Activated naive CD8-positive, alpha-beta T cell treated with anti-CD3 and anti-CD28 coated beads, Interleukin-2, amount 50 U/mL, for 24 hours (primary cell): ENCODE results near the gene CNTFR.

Experiments
- ATAC-seq: fragments of 150-1000 bp; cut with Tn5 transposase; one replicate; pipeline ENCODE4 v1.10.0; 2021
- DNase-seq: peaks from one replicate; pipeline ENCODE4 v3.0.0; 2021
- H3K27ac Mint-ChIP-seq: one replicate; pipeline ENCODE4 v1.8.0; 2021; ENCODE audit warnings: mild to moderate bottlenecking, mixed read lengths
- H3K27me3 Mint-ChIP-seq: one replicate; pipeline ENCODE4 v1.8.0; 2021; ENCODE audit warnings: mixed read lengths
- H3K36me3 Mint-ChIP-seq: one replicate; pipeline ENCODE4 v1.8.0; 2021; ENCODE audit warnings: low read depth, mixed read lengths
- H3K4me1 Mint-ChIP-seq: one replicate; pipeline ENCODE4 v1.8.0; 2021; ENCODE audit warnings: mixed read lengths
- H3K4me3 Mint-ChIP-seq: one replicate; pipeline ENCODE4 v1.8.0; 2021; ENCODE audit warnings: mild to moderate bottlenecking, moderate library complexity, mixed read lengths
- H3K9me3 Mint-ChIP-seq: one replicate; pipeline ENCODE4 v1.8.0; 2021; ENCODE audit warnings: mixed read lengths

Gene CNTFR

DNA sequence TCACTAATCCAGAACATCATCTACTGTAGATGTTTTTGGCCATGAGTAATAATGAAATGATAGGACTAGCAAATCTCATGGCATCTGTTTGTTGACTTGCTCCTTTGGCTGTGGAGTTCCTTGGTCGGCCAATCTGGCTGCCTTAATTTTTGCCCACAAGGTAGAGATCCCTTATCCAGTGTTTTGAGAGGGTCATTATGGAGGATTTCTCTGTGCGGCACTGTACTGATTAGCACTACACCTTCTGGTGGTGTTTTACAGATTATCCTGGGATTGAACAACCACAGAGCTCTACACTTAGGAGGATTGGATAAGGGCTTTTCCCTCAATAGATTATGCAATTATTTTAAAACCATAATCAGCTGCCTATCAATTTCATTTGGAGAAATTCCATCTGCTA is 63.5 kb downstream of the CNTFR start:
- Mint-ChIP-seq H3K36me3 (no peaks in the 10 kb centered on the region), H3K27ac (no peak overlapping the region), H3K4me1 (peaks cover 24% of the 10 kb centered on the region), H3K9me3 (no peaks in the 10 kb centered on the region), H3K27me3 (peaks cover 40% of the 10 kb centered on the region), H3K4me3 (no peak overlapping the region)
- DNase-seq: no peak
- ATAC-seq: no peak

DNA sequence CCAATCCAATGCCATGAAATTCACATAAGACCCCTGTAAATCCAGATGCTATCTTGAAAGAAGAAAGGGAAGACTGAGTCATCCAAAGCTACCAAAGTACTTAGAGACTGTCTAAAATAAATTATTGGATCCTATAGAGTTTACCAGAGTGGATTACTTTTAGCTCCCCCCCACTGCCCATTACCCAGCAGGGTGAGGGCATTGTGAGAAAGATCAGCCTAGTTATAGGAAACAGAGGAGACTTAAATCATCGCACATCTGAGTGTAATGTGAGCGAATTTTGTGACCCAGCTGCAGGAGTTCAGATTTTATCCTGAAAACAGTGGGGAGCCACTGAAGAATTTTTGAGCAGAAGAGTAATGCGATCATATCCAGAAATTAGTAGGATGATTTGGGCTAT is 65.2 kb downstream of the CNTFR start:
- Mint-ChIP-seq H3K9me3 (no peaks in the 10 kb centered on the region), H3K4me3 (no peak overlapping the region), H3K36me3 (no peaks in the 10 kb centered on the region), H3K27me3 (peaks cover 27% of the 10 kb centered on the region), H3K4me1 (peaks cover 24% of the 10 kb centered on the region), H3K27ac (no peak overlapping the region)
- no peak for DNase-seq
- no peak for ATAC-seq

DNA sequence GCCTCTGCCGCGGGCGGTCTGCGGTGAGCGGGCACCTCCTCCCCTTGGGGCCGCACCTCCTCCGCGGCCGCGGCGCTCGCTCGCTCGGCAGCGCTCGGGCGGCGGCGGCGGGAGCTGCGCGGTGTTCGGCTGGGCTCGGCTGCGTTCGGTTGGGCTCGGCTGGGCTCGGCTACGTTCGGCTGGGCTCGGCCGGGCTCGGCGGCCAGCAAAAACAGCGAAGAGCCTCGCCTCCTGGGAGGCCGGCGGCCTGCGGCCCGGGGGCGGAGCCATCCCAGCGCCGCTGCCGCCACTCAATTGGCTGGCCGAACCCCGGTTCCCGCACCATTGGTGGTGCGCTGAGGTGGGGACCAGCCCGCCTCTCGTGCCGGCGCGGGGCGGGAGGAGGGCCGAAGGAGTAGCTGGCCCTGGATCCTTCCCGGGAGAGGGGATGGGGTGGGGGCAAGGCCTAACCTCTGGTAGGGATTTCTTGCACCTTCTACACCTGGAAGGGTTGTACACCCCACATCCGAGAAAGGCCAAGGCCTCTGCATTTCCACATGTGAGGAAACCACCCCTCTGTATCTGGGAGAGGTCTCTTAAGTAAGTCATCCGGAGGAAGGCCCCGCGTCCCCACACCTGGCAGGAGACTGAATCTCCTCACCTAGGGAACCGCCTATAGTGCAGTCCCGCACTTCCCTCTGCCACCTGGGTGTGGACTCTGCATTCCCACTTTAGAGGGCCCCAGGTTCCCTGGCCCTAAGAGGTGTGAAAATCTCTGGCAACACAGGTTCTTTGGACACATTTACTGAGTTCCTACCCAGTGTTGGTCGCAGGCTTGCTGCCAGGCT is 66.3 kb downstream of the CNTFR start, which contains the start of gene ENHO:
Gene ENHO (minus strand): TSS at position 20 of the 827 bp plus-strand sequence. CDS start 1,295 bp downstream, outside the sequence.
- Mint-ChIP-seq H3K9me3 (no peaks in the 10 kb centered on the region), H3K36me3 (no peaks in the 10 kb centered on the region), H3K4me3 (peak within 1 kb of the TSS; percentile 68), H3K4me1 (peaks cover 24% of the 10 kb centered on the region), H3K27ac (peak within 1 kb of the TSS; percentile 57), H3K27me3 (peaks cover 27% of the 10 kb centered on the region)
- DNase-seq (peak; percentile 90), ATAC-seq (peak; percentile 91)

DNA sequence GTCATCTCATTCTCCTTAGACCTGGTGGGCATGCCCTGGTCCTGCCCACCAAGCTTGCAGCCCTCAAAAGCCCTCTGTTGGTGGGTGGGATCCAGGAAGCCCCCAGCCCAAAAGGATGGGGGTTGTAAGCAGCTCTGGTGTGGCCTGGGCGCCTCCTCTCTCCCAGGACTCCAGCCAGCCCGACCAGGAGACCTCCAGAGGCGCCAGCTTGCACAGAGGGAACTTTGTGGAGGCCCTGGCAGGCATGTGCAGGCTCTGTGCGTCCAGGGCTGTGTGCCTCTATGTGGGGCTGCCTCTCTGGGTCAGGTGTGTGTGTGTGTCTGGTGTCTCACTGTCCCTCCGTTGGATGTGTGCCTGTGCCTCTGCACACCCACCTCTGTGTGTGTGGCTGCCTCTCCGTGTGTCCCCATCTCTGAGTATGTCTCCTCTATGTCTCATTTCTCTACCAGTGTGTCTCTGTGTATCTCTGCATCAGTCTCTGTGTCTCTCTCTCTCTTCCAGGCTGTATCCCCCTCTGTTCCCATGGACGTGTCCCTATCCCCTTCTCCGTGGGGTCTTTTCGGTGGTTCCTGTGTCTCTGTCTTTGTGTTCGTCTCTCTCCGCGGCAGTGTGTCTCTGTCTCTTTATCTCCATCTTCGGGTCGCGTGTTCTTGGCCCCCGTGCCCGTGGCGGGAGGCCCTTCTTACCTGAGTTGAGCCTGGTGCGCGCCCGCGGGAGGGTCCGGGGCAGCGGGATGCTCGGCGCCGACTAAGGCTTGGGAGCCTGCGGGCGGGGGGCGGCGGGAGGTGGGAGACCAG is 67.2 kb downstream of the CNTFR start:
- no peaks in the 10 kb centered on the region for H3K36me3 Mint-ChIP-seq

DNA sequence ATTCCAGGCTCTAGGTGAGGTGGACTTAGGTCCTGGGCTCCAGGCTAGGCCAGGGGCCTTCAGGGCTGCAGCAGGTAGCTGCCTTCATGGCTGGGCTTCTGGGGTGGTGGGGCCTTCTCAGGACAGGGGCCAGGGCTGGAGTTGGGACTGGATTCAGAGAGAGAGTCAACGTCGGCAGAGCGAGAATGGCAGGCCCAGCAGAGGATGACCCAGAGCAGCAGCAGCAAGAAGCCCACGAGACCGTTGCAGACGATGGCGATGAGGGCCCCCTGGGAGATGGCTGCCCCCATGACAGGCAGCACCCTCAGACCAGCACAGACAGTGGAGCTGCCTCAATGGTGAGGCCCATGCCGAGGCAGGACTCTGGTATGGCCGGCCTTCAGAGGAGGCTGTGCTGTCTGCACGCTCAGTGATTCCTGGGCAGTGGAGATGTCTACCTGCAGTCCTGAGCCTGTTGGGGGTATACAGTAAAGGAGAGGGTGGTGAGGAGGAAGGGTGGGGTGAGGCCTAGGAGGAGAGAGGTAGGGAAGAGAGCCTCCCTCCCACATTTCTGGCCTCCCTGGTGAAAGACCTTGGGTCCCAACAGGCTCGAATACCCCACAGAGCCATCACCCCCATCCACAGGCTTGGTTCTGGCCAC is 68.0 kb downstream of the CNTFR start:
- no peak overlapping the region for H3K4me3 Mint-ChIP-seq
- H3K36me3 Mint-ChIP-seq: no peaks in the 10 kb centered on the region

More for the DNA sequence above, 67.2 kb downstream of the CNTFR start:
- H3K4me3 Mint-ChIP-seq: peak overlapping the region; percentile 68
- H3K27ac Mint-ChIP-seq: peak overlapping the region; percentile 57
- ATAC-seq (peak; percentile 1), DNase-seq (no peak)
- H3K4me1 Mint-ChIP-seq: peaks cover 24% of the 10 kb centered on the region
- H3K27me3 Mint-ChIP-seq: peaks cover 25% of the 10 kb centered on the region
- no peaks in the 10 kb centered on the region for H3K9me3 Mint-ChIP-seq

DNA sequence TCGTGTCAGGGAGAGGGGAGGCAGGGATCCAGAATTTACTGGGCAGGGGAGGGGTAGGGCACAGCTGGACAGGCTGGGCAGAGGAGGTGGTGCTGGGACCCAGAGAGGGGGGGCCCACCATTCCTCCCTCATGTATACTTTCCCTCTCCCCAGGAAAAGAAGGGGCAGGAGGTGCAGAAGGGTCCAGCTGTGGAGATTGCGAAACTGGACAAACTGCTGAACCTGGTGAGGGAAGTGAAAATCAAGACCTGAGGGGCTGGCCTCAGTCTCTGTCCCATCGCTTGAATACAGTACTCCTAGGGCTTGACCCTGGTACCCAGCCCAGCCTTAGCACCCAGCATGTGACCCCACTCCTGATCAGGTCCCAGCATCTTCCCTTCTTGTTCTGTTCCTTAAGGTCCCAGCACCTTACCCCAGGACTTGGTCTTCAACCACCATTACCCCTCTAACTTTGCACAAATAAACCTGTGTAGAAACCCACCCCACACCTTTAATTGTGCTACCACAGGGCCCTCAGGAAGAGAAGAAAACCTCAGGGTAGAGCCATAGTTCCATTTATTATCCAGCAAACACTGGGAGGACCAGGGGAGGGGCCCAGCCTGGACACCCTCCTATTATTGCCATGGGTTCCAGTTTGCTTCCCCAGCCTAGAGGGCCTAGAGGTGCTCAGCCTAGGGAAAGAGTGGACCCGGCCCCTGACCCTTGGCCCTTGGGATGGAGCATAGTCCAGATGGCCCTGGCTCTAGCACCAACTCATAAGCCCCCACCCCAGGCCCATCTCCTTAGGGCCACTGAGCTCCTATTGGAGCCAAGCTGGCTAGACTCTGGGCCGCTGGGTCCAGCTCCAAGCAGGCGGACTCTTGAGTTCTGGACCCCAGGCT is 68.8 kb downstream of the CNTFR start:
- no peak overlapping the region for H3K27ac Mint-ChIP-seq
- no peak for ATAC-seq

More for the DNA sequence above, 68.0 kb downstream of the CNTFR start:
- DNase-seq: no peak
- Mint-ChIP-seq H3K4me1 (peaks cover 24% of the 10 kb centered on the region), H3K27ac (no peak overlapping the region), H3K27me3 (peaks cover 23% of the 10 kb centered on the region), H3K9me3 (no peaks in the 10 kb centered on the region)
- ATAC-seq: no peak

DNA sequence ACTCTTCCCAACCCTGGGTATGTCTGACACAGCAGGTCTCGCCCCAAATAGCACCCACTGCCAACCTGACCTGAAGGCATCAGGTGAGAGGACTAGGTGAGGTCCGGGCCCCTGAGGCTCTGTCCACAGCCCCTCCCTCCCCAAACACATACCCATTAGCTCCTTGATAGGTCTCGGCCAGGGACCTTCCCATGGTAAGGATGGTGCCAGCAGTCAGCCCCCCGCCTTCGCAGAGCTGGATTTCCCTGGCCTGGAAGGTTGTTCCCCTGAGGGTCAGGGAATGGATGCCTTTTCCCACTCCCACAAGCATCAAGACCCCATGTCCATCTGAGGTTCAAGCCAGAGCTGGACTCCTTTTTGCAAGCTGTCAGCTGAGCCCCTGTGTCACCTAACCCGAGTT is 69.4 kb downstream of the CNTFR start:
- no peak overlapping the region for H3K27ac Mint-ChIP-seq
- no peaks in the 10 kb centered on the region for H3K9me3 Mint-ChIP-seq
- H3K36me3 Mint-ChIP-seq: no peaks in the 10 kb centered on the region
- ATAC-seq (no peak), DNase-seq (no peak)
- no peak overlapping the region for H3K4me3 Mint-ChIP-seq
- peaks cover 21% of the 10 kb centered on the region for H3K4me1 Mint-ChIP-seq
- H3K27me3 Mint-ChIP-seq: peaks cover 16% of the 10 kb centered on the region

More for the DNA sequence above, 68.8 kb downstream of the CNTFR start:
- H3K4me3 Mint-ChIP-seq: no peak overlapping the region
- DNase-seq: no peak
- H3K4me1 Mint-ChIP-seq: peaks cover 24% of the 10 kb centered on the region
- no peaks in the 10 kb centered on the region for H3K9me3 Mint-ChIP-seq
- peaks cover 19% of the 10 kb centered on the region for H3K27me3 Mint-ChIP-seq
- H3K36me3 Mint-ChIP-seq: no peaks in the 10 kb centered on the region

DNA sequence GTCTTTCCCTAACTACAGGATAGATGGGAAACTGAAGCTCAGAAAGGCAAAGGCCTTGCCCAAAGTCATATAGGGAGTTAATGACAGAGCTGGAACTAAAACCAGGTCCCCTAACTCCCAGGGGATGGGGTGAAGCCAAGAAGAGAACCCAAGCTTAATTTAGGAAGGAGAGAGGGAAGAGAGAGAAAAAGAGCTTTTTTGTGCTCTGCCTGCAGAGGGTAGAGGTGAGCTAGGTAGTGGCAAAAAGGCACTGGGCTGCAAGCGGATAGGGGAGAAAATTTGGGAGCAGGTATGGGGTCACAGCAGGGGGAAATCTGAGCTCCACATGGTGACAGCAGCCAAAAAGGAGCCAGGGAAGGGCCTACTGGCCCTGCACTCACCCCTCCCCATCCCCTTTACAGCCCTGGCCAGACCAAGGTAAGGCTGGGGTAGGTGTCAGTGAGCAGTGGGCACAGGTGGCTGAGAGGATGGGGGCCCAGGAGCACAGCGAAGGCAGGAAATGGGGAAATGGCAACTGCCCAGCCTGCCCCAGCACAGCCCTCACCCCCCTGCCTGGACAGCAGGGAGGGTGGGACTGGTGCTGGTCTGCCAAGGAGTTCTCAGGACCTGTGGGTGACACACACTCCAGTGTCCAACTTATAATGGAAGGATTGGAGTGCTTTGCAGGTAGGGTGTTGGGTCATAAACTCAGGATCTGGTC is 70.1 kb downstream of the CNTFR start:
- H3K27ac Mint-ChIP-seq: no peak overlapping the region
- peaks cover 14% of the 10 kb centered on the region for H3K4me1 Mint-ChIP-seq
- peaks cover 10% of the 10 kb centered on the region for H3K27me3 Mint-ChIP-seq
- no peak overlapping the region for H3K4me3 Mint-ChIP-seq
- H3K36me3 Mint-ChIP-seq: no peaks in the 10 kb centered on the region
- no peak for DNase-seq
- ATAC-seq: no peak
- no peaks in the 10 kb centered on the region for H3K9me3 Mint-ChIP-seq

DNA sequence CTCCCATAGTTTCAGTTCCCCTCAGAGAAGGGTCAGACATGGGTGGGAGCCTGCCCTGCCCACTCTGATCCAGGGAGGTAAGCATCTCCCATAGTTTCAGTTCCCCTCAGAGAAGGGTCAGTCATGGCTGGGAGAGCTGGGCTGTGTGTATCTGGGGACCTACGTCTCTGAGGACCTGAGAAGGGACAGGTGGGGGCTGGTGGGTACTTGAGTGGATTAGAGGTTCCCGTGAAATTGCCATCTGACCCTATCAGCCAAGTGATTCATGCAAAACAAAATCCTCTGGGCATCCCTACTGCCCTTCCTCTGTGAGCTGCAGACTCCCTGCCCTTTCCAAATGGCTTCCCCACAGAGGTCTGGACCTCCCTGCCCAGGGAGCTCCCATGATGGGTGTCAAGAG is 70.6 kb downstream of the CNTFR start:
- Mint-ChIP-seq H3K27me3 (peaks cover 7% of the 10 kb centered on the region), H3K4me3 (no peak overlapping the region), H3K36me3 (no peaks in the 10 kb centered on the region), H3K9me3 (no peaks in the 10 kb centered on the region), H3K4me1 (peaks cover 9% of the 10 kb centered on the region), H3K27ac (no peak overlapping the region)
- ATAC-seq (no peak), DNase-seq (no peak)

DNA sequence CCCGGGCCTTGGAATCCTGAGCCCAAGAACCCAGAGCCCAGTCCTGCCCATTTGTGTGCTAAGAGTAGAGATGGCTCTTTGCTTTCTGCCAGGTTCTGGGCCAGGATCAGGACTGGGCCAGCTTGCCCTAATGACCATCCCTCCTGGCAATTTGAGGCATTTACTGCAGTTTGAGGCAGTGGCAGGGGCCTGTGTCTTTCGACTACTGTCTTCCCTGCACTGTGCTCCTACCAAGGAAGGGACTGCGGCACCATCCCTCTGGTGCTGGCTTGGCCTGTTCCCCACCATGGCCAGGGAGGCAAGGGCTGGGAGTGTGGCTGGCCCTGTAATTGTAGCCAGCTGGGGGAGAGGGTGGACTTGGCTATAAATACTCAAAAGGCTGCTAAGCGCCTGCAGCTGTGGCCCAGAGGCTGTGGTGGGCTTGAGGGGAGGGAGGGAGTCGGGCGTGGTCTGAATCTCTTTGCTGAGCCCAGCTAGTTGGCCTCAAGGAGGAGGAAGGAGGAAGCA is 71.4 kb downstream of the CNTFR start:
- H3K4me1 Mint-ChIP-seq: peaks cover 4% of the 10 kb centered on the region
- peaks cover 7% of the 10 kb centered on the region for H3K27me3 Mint-ChIP-seq
- ATAC-seq: no peak
- no peak overlapping the region for H3K27ac Mint-ChIP-seq
- DNase-seq: no peak
- H3K36me3 Mint-ChIP-seq: no peaks in the 10 kb centered on the region
- H3K9me3 Mint-ChIP-seq: no peaks in the 10 kb centered on the region
- H3K4me3 Mint-ChIP-seq: no peak overlapping the region

DNA sequence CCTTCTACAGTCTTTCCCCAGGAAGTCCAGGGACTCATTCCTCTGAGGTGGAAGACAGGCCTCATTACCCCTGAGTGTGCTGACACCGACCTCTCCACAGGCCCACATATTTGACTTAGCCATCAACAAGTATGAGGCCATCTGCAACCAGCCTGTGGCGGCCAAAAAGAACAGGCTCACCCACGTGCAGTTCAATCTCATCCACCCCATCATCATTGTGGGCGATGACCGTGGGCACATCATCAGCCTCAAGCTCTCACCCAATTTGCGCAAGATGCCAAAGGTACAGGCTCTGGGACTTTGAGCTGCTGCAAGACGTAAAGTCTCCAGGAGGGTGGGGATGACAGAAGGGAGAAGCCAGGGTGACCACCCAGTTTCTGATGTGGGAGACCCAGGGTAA is 72.3 kb downstream of the CNTFR start:
- DNase-seq: no peak
- Mint-ChIP-seq H3K27ac (no peak overlapping the region), H3K4me1 (no peaks in the 10 kb centered on the region)

DNA sequence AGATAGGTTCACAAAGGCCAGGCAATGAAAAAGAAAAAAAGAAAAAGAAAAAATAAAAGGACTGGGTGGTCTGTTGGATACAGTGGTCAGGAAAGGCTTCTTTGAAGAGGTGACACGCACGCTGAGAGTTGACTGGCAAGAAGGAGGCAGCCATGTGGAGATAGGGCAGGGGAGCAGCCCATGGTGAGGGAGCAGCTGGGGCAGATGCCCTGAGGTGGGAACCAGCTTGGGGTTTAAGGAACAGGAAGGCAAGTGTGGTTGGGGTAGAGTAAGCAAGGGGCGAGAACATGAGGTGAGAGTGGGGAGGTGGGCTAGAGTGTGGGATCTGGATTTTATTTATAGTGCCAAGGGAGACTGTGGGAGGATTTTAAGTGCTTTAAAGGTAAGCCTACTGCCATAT is 73.6 kb downstream of the CNTFR start:
- no peak overlapping the region for H3K27ac Mint-ChIP-seq
- H3K9me3 Mint-ChIP-seq: no peaks in the 10 kb centered on the region
- DNase-seq: no peak

More for the DNA sequence above, 72.3 kb downstream of the CNTFR start:
- peaks cover 3% of the 10 kb centered on the region for H3K27me3 Mint-ChIP-seq
- H3K9me3 Mint-ChIP-seq: no peaks in the 10 kb centered on the region
- no peak overlapping the region for H3K4me3 Mint-ChIP-seq
- no peak for ATAC-seq
- H3K36me3 Mint-ChIP-seq: no peaks in the 10 kb centered on the region

DNA sequence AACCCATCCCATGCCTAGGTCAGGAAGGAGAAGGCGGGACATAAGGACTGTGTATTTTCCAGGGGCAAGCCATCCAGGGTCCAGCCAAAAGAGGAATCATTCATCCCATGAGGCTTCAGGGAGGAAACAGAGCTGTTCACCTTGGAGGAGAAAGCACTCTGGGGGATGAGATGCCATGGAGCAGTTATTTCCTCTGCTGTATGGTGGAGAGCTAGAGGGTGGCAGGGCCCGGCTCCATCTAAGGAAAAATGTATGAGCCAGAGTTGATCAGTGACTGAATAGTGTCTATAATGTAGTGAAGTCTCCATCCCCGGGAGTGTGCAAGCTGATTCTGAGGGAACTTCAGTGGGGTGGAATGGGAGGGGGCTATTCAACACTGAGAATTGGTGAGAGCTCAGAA is 74.7 kb downstream of the CNTFR start:
- Mint-ChIP-seq H3K4me3 (no peak overlapping the region), H3K9me3 (no peaks in the 10 kb centered on the region), H3K36me3 (no peaks in the 10 kb centered on the region), H3K4me1 (no peaks in the 10 kb centered on the region), H3K27ac (no peak overlapping the region), H3K27me3 (no peaks in the 10 kb centered on the region)
- ATAC-seq: no peak
- no peak for DNase-seq

More for the DNA sequence above, 73.6 kb downstream of the CNTFR start:
- Mint-ChIP-seq H3K4me1 (no peaks in the 10 kb centered on the region), H3K27me3 (no peaks in the 10 kb centered on the region), H3K4me3 (no peak overlapping the region), H3K36me3 (no peaks in the 10 kb centered on the region)
- no peak for ATAC-seq
